Stimulated activated CD4-positive, alpha-beta T cell treated with anti-CD3 and anti-CD28 coated beads, Interleukin-2, amount 100 ng/mL, for 4 hours (primary cell): Measurements from ENCODE around the gene ZIC5.

Experiments
- DNase-seq: peaks from one replicate; pipeline ENCODE4 v3.0.0-alpha.2; 2020; ENCODE audit warnings: low read depth

Gene ZIC5

GRCh38 chr13:99987154-99988019 is 15.8 kb upstream of the ZIC5 start:
- no peak for DNase-seq

- no peak for DNase-seq
Measured at GRCh38 chr13:99986741-99987140, 15.2 kb upstream of the ZIC5 start.

- DNase-seq = no peak
Measured at GRCh38 chr13:99985886-99986527, 14.4 kb upstream of the ZIC5 start.

GRCh38 chr13:99985241-99985874 is 13.8 kb upstream of the ZIC5 start:
- no peak for DNase-seq

GRCh38 chr13:99984461-99985240 is 13.1 kb upstream of the ZIC5 start:
- DNase-seq = no peak

GRCh38 chr13:99983499-99984401 is 12.2 kb upstream of the ZIC5 start:
- no peak for DNase-seq

GRCh38 chr13:99982731-99983498 is 11.3 kb upstream of the ZIC5 start:
- DNase-seq = no peak

- DNase-seq = no peak
Measured at GRCh38 chr13:99982036-99982730, 10.6 kb upstream of the ZIC5 start.

- no peak for DNase-seq
Measured at GRCh38 chr13:99981735-99982035, 10.1 kb upstream of the ZIC5 start, which contains the start of gene ZIC2. TSS of gene ZIC2 (plus strand) at chr13:99981784. CDS start at chr13:99982065, 281 bp downstream.

- no peak for DNase-seq
Measured at GRCh38 chr13:99980824-99981734, 9.5 kb upstream of the ZIC5 start.

GRCh38 chr13:99980201-99980823 is 8.7 kb upstream of the ZIC5 start:
- peak; percentile 52 for DNase-seq

- no peak for DNase-seq
Measured at GRCh38 chr13:99979453-99980200, 8.1 kb upstream of the ZIC5 start.

- no peak for DNase-seq
Measured at GRCh38 chr13:99978799-99979452, 7.4 kb upstream of the ZIC5 start.

GRCh38 chr13:99977912-99978798 is 6.6 kb upstream of the ZIC5 start:
- no peak for DNase-seq

- DNase-seq = no peak
Measured at GRCh38 chr13:99977334-99977911, 5.9 kb upstream of the ZIC5 start.

- no peak for DNase-seq
Measured at GRCh38 chr13:99976575-99976974, 5.0 kb upstream of the ZIC5 start.
